AG04449 (cell line): Measurements from ENCODE around the gene ANKRD40.

Experiments
- CTCF ChIA-PET: fragments of 350-600 bp; formaldehyde crosslinking; extraction: SDS; loops from one replicate; lab custom pipeline; 2021; ENCODE audit warnings: antibody characterized with exemption; lab: Yijun Ruan, JAX
- POLR2A ChIA-PET: fragments of 400-600, 350-600 bp; formaldehyde crosslinking; extraction: SDS; loops from one replicate; lab custom pipeline; 2020; ENCODE audit warnings: antibody characterized with exemption, inconsistent platforms; lab: Yijun Ruan, JAX
- DNase-seq: peaks from one replicate; pipeline ENCODE4 v3.0.0-alpha.2; 2010; ENCODE audit warnings: low read depth, low spot score
- H3K4me3 ChIP-seq: 2 replicates; pipeline ENCODE4 v1.5.1; 2011; ENCODE audit warnings: low read depth, mild to moderate bottlenecking, control low read depth, low read length
- TF ChIP-seq, protein P1 (sequence below): IDR thresholded peaks from one replicate; pipeline ENCODE4 v1.5.1; 2011; ENCODE audit warnings: mild to moderate bottlenecking, moderate library complexity, low read length, control low read depth, inconsistent platforms; ENCODE audit not compliant: insufficient read depth; ENCODE audit errors: missing control alignments

ANKRD40 gene

DNA sequence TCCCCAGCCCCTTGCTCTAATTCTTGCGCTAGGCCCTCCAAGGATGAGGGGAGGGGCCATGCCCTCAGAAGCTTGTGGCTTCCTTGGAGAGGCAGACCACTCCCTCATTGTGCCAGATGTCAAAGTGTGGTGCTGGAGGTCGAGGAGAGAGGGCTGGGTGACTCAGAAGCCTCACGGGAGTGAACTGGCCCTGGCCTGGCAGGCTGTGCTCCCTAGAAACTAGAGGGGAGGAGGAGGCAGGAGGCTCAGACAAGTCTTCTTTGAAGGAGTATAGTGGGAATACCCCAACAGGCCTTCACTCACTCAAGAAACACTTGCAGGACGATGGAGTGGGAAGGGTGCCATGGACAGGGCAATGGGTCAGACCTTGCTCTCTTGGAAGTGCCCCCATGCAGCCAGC, 18.5 kb downstream of the ANKRD40 start:
- ChIA-PET POLR2A (no interaction called here), CTCF (interaction anchor here (0.6 to 11.3 kb wide), 4 partner anchors 58 to 210 kb away, joined by 3 to 150 read pairs (median 4); partner anchors contain the start of gene SPATA20)
- no peak overlapping the region for H3K4me3 ChIP-seq
- TF ChIP-seq, protein P1, sequence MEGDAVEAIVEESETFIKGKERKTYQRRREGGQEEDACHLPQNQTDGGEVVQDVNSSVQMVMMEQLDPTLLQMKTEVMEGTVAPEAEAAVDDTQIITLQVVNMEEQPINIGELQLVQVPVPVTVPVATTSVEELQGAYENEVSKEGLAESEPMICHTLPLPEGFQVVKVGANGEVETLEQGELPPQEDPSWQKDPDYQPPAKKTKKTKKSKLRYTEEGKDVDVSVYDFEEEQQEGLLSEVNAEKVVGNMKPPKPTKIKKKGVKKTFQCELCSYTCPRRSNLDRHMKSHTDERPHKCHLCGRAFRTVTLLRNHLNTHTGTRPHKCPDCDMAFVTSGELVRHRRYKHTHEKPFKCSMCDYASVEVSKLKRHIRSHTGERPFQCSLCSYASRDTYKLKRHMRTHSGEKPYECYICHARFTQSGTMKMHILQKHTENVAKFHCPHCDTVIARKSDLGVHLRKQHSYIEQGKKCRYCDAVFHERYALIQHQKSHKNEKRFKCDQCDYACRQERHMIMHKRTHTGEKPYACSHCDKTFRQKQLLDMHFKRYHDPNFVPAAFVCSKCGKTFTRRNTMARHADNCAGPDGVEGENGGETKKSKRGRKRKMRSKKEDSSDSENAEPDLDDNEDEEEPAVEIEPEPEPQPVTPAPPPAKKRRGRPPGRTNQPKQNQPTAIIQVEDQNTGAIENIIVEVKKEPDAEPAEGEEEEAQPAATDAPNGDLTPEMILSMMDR = no peak
- DNase-seq = no peak

DNA sequence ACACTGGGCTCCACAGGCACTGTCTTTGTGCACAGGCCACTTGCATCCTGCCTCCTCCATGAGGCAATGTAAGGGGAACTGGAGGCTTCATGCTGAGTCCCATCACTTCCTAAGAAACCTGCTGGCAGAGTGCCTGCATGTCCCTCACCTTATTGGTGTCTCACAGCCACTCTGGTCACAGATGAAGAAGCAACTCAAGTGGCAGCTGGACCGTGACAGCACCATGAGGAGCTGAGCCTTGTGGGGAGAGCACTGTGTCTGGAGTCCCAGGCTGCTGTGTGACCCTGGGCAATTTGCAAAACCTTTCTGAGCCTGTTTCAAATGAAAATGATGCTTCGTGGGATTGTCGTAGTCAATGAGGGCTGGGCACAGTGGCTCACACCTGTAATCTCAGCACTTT, 19.5 kb downstream of the ANKRD40 start:
- H3K4me3 ChIP-seq = no peak overlapping the region
- DNase-seq = no peak
- TF ChIP-seq, protein P1 = no peak
- ChIA-PET CTCF (interaction anchor here (1.3 to 11.3 kb wide), 3 partner anchors 57 to 209 kb away, joined by 3 to 150 read pairs (median 6); partner anchors contain the start of gene SPATA20), POLR2A (no interaction called here)

DNA sequence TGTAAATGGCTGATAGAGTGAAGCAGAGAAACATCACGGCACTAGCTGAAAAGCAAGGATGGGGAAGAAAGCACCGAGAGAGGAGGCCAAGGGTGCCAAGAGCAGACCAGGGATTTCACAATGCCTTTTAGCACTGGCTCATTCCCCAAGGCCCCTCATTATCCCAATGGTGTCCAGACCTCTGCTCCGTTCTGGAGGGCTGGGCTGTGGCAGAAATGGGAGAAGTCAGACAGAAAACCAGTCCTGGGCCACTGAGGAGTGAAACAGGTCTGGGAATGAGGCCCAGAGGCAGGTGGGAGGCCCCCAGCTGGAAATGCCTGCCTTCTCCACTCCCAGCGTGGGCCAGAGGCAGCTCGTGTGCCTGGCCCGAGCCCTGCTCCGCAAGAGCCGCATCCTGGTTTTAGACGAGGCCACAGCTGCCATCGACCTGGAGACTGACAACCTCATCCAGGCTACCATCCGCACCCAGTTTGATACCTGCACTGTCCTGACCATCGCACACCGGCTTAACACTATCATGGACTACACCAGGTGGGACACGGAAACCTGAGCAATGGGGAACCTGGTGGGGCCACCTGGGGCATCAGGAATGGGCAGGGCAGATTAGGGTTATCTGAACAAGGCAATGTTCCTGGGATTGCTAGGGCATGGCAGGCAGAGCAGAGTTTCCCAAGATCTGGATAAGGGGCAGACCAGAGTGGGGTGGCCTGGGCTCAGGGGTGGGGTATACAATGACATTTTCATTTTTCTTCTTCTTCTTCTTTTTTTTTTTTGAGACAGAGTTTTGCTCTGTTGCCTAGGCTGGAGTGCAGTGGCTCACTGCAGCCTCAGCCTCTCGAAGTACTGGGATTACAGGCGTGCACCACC, 20.3 kb downstream of the ANKRD40 start:
- DNase-seq = no peak
- no peak overlapping the region for H3K4me3 ChIP-seq
- TF ChIP-seq, protein P1 = no peak
- CTCF ChIA-PET = interaction anchor here (3.0 to 11.3 kb wide), 3 partner anchors 9 to 138 kb away, joined by 6 to 150 read pairs (median 54); partner anchors contain the start of gene SPATA20
- POLR2A ChIA-PET = no interaction called here

- TF ChIP-seq, protein P1 = no peak
- POLR2A ChIA-PET = no interaction called here
- no peak overlapping the region for H3K4me3 ChIP-seq
- CTCF ChIA-PET = interaction anchor here (3.4 to 11.3 kb wide), 3 partner anchors 10 to 137 kb away, joined by 23 to 150 read pairs (median 54); partner anchors contain the start of gene SPATA20
- DNase-seq = no peak
These were observed 21.1 kb downstream of the ANKRD40 start for GRCh38 chr17:50686494-50687199.

DNA sequence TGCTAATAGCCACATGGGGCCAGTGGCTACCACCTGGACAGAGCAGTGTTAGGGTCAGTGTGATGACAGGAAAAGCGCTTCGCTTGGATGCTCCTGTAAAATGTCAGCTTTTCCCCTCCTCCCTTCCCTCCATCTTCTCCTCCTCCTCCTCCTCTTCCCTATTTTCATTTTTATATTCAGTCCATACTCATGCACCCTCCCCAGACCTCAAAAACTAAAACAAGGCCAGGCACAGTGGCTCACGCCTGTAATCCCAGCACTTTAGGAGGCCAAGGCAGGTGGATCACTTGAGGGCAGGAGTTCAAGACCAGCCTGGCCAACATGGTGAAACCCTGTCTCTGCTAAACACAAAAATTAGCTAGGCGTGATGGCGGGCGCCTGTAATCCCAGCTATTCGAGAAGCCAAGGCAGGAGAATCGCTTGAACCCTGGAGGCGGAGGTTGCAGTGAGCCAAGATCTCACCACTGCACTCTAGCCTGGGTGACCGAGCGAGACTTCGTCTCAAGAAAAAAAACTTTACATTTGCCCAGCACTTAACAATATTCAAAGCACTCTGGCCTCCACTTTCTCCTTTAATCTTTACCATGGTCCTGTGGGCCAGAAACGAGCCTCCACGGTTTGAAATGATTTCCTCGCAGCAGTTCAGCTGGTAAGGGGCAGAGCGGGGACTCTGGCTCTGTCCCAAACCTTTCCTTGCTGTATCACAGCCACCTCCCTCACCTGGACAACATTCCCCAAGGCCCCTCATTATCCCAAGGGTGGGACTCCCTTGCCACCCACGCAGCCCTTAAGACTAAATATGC, 21.8 kb downstream of the ANKRD40 start:
- CTCF ChIA-PET = interaction anchor here (0.9 to 11.3 kb wide), 5 partner anchors 11 to 136 kb away, joined by 3 to 150 read pairs (median 23); partner anchors contain the start of gene SPATA20
- no peak overlapping the region for H3K4me3 ChIP-seq
- POLR2A ChIA-PET = no interaction called here
- DNase-seq = no peak
- TF ChIP-seq, protein P1 = no peak
